Skeletal muscle cell (primary cell): ENCODE results near the gene BCAR3.
"Not testable (repeated sequence)": the region's sequence is repeated elsewhere in the genome, so short reads cannot be mapped to it uniquely, and the experiment has no call there.

Experiments used
- DNase-seq: peaks from one replicate; pipeline ENCODE4 v3.0.0-alpha.2; 2010; ENCODE audit warnings: low read depth
- H3K4me3 ChIP-seq: 2 replicates; pipeline ENCODE4 v1.5.1; 2011; ENCODE audit warnings: low read depth, mild to moderate bottlenecking, control low read depth, low read length, moderate library complexity

BCAR3 gene

DNA sequence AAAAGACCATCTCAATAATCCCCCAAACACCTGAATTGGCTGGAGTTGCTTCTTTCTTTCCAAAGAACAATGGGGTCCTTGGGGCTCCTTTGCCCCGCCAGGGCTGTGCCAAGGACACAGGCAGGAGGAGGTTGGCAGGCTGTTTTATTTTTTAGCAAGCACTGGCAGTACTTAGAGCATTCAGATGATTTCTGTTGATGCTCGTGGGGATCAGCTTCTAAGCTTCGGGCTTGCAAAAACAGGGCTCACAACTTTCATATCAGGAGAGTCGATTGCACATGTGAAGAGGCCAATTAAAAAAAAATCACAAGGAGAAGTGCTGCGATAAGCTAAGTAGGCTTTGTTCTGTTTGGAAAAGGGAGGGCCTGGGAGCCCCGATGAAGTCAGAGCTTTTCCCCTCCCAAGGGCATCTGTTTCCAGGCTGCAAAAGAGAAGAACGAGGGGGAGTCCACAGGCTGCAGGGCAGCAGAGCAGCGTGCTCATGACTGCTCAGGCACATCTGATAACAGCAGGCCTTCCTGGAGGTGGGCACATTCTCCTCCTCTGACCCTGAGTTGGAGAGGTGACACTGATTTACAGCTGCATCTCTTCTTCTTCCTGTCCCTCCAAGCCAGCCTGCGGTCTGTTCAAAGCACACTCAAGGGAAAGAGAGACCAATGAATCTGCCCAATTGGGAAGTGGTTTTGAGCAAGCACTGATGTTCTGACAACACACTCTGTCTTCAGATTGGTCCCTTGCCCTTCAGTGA lies 27.3 kb upstream of the BCAR3 start:
- DNase-seq, result no peak

DNA sequence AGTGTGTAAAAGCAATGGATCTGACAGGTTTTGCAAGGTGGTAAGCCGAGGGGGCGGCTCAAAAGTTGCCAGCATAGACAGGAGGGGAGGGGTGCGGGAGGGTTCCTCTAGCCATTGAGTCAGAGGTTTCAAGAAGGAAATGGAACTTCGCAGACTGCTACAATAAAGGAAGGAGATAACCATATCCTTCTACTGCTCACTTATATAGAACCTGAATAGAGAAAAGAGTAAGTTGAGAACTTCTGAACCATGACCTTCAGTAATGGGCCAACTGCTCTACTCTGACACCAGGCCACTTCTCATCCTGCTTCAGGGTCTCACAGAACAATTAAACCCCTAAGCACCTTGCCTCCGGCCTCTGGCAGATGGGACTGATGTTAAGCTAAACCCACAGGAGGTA lies 26.3 kb upstream of the BCAR3 start:
- no peak for DNase-seq
- no peak overlapping the region for H3K4me3 ChIP-seq

More for the DNA sequence above, 27.3 kb upstream of the BCAR3 start:
- no peak overlapping the region for H3K4me3 ChIP-seq

DNA sequence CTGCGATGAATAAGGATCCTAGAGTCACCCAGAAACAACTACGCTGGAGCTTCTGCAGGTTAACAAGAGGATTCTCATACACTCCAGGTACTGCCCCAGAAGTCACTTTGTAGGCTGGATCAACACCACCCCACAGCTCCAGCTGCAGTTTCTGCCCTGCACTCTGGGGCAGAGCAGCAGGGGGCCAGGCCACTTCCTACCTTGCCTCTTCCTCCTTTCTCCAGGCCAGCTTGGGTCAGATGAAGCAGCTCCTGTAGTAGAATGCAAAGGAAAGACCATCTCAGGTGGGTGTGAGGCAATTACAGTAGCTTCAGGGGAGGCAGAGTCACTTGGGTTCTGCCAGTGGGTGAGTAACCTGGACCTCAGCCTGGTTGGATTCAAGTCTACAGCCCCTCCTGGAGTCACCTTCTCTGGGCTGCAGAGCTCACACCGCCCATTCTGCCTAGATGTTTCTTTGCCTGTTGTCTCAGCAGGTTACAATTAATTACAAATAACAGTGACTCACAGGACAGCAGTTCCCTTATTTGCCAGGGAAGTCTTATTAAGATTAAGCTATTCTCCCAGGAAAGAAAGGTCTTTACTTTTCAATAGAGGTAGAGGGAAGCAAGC lies 24.4 kb upstream of the BCAR3 start:
- no peak overlapping the region for H3K4me3 ChIP-seq
- no peak for DNase-seq

DNA sequence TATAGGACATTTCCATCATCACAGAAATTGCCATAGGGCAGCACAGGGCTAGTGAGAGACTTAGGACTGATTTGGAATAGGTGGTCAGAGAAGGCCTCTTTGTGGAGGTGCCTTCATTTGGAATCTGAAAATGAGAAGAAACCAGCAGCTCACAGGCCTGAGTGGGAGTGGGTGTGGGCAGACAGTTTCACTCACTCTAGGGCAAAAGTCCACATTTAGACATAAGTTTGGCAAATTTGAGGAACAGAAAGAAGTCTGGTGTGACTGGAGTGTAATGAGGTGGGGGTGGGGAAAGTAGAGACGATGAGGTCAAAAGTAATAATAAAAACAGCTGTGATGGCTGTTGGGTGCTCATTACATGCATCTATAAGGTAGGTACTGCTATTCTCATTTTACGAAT lies 22.4 kb upstream of the BCAR3 start:
- H3K4me3 ChIP-seq, result no peak overlapping the region
- no peak for DNase-seq

DNA sequence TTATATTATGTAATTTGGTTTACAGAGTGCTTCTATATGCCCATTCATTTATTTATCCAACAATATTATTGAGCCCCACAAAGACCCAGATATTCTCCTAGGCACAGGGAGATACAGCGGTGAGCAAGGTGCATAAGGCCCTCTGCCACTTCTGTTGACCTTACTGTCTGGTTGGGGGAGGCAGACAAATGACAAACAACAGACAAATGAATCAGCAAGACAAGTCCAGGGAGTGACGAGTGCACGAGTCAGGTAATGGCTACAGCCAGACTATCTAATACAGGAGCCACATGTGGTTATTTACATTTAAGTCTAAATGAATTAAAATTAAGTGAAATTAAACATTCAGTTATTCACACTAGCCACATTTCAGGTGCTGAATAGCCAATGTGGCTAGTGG lies 22.0 kb upstream of the BCAR3 start:
- no peak for DNase-seq
- no peak overlapping the region for H3K4me3 ChIP-seq

DNA sequence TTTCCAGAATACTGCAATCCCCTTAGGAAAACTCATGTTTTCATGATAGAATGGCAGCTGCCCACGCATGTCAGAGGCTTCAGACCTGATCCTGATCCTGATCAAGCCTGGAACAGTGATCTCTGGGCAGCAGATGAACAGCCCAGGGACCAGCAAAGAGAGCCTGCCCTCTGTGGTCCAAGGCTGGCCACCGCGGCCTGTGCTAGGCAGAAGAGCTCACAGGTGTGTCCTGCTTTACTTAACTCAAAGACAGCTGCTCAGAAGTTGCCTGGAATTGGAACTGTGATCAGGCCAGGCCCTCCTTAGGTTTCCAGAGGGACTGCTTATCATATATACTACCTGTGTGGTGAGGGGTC lies 21.2 kb upstream of the BCAR3 start:
- no peak overlapping the region for H3K4me3 ChIP-seq
- no peak for DNase-seq

DNA sequence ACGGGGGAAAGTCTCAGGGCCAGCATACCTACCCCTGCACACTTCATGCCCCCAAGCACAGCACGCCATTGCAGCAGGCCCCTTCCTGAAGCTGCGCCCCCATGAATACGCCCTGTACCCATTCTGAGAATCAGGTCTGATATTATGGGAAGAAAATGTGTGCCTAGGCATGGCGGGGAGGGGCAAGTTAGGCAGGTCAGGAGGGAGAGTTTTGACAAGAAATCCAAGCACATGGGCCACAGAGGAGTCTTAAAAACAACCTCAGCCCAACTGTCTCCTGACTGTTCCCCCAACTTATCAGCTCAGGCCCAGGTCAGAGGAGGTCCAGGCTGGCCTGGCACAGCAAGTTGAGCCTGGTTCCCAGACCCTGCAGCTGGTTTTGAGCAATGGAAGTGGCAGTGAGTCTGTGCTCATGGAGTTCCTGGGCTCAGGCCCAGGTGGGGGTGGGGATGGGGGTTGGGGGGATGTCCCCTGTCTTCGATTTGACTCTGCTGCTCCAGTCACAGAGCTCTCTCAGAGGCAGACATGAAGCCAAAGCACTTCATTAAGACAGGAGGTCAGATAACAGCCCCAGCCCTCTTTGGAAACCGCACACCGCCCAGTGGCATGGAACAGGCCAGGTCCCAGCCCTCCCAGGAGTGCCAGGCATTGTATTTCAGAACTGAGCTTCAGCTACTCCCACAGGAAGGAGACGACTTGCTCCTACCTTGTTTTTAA lies 20.6 kb upstream of the BCAR3 start:
- no peak overlapping the region for H3K4me3 ChIP-seq
- no peak for DNase-seq

DNA sequence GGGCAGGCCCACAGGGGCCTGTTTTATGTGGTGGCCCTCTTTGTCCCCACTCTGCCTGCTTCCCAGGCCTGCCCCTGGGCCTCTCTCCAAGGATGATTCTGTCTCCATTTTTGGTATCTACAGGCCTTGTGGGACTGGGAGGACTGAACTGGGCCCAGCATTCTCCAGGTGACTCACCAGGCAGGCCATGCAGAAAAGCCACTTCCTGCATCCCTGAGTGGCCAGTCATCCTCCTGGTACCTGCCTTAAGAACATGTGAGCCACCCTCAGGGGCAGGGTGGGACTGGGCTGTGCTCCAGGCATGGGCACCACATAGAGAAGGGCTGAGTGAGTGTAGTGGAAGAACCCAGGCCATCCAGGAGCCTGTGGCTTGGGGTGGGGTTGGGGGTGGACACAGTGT lies 20.0 kb upstream of the BCAR3 start:
- DNase-seq, result peak; percentile 96
- no peak overlapping the region for H3K4me3 ChIP-seq

DNA sequence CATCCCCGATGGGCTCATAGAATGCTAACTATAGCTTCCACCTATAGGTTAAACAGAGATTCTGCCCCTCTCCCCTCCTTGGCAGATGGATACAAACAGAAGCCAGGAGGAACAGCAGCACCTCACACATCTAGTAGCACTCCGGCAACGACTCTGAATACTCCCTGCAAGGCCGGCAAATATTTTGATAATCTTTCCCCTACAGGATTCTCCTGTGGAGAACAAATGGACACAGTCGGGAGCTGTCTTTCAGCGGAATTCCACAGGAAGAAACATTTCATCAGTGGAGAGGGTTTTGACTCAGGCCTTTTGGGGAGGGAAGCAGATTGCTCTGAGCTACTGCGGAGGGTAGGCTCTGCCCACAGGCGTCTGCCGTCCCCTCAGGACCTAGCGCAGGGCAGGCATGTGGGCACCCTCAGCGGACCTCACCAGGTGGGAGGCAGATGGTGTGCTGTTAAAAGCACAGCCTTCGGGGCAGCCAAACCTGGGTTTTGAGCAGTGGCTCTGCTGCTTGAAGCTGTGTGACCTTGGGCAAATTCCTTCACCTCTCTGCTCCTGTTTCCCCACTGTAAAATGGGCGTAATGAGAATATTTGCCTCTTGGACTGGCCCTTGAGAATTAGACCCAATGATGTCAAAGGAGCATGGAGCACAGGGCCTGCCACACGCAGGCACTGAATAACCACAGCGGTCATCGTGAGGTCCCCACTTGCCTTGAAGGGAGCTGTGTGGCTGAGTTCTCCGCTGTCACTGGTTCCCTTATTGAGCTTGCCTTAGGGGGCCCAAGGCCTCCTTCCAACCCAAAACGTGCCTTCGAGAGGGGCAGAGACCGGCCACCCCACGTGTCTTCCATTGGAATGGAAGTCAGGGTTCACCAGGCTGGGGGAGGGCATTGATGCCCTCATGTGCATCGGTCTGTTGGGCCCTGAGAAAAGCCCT lies 19.2 kb upstream of the BCAR3 start:
- H3K4me3 ChIP-seq, result no peak overlapping the region
- no peak for DNase-seq

DNA sequence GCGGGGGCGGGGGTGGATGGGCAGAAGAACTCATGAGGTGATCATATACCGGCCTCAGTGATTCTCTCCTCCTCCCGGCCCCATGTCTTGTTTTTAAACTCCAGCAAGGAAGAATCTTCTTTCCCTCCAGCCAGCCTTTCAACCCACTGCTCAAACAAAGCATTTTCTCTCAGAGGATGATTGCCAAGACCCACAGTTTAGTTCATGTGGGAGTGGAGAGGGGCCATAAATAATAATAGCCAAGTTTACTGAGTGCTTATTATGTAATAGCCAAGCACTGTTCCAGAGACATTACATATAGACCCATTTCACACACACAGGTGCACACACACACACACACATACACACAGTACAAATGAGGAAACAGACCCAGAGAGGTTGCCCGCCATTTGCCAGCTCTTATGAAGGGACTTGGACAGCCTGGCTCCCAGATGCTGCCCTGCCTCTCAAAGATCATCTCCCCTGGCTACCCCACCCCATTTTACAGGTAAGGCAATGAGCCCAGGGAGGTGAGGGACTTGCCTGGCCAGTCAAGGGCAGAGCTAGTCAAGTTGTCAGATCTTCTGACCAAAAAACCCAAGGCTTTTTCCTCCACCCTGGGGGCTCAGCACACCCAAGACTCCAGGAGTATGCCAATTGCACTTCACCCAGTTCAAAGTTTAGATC lies 18.0 kb upstream of the BCAR3 start:
- DNase-seq, result no peak
- no peak overlapping the region for H3K4me3 ChIP-seq

DNA sequence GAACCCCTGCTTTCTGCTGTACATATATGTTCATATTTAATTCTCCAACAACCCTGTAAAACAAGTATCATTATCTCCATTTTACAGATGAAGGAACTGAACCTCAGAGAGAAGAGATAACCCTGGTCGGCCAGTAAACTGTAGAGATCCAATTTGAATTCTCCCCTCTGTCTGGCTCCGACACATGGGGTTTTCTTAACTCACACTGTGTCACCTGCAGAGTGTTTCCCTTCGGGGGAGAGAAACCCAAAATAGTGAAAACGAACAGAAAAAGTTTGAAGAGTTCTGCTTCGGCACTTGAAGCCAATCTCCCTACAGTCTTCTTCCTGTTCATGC lies 17.4 kb upstream of the BCAR3 start:
- no peak overlapping the region for H3K4me3 ChIP-seq
- no peak for DNase-seq

DNA sequence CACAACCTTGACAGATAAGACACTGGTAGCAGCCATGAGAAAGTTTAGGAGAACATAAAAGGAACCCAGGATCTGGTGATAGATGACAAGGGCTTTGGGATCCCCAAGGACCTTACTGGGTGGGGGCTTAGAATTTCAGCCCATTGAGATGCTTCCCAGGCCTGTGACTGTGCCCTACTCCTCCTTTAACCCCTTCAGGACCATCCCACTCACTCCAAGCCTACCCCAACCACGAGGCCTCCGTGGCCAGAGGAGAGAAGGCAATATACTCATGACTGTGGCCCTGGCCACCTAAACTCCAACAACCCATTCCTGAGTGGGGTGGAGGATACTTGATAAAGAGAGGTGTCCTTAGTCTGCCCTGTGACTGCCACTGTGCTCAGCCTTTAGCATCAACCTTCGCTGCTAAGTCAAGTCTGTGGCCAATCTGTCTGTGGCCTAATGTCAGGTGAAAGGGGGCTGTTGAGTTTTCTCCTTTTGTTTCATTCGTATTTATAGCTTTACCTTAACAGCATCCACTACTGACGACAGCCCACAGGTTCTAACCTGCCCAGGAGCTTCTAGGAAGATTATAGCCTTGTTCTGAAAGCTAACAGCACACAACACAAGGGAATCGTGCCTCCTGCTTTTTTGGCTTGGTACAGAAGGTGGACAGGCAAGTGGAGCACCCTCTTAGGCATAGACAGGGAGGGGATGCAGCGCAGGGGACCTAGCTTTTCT lies 16.9 kb upstream of the BCAR3 start:
- H3K4me3 ChIP-seq, result no peak overlapping the region
- DNase-seq, result no peak

DNA sequence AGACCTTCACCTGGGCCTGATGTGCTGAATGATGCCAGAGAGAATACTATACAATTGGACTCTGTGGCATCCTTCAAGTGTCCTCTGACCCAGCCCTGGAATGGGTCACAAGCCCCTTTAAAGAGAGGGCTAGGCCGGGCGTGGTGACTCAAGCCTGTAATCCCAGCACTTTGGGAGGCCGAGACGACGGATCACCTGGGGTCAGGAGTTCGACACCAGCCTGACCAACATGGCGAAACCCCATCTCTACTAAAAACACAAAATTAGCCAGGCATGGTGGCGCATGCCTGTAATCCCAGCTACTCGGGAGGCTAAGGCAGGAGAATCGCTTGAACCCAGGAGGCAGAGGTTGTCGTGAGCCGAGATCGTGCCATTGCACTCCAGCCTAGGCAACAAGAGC lies 15.9 kb upstream of the BCAR3 start:
- not testable (repeated sequence) for DNase-seq, H3K4me3 ChIP-seq

DNA sequence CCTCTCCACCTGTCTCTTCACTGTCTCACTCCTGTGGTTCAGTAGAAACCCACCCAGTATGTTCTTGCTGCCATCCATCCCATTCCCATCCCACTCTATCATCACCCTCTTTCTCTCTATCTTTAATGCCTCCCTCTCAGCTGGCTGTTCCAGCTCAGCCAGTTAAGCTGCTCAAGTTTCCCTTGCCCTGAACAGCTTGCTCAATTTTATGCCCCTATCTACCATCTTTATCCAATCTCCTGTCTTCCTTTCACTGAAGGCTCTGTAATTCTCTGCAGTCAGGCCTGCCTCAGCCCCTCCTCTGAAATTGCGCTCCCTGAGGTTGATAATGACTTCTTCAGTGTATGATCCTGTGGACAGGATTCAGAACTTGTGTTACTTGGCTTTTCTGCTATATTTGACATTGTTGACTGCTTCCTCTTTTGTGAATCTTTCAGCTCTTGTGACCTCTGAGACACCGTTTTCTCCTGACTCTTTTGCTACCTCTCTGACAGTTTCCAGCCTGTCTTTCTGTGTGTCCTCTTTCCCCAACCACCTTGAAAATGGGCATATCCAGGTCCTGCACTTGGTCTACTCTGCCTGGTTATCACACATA lies 13.9 kb upstream of the BCAR3 start:
- no peak for DNase-seq
- no peak overlapping the region for H3K4me3 ChIP-seq

DNA sequence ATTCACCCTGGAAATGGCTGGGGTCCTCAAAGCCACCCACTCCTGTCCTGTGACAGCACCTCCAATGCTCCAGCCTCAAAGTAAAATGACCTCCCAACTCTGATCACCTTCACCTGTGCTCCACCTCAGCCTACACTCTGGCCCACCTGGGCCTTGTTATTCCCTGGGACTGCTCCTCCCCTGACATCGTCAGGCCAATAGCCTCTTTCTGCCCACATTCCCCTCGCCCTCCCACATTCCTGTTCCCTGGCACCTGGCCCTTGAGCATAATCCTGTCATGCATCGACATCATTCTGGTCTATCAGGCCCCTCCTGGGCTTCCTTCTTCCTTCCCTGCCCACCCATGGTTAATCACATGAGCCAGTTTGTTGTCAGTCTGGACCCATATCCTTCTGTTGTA lies 13.2 kb upstream of the BCAR3 start:
- no peak for DNase-seq
- no peak overlapping the region for H3K4me3 ChIP-seq

DNA sequence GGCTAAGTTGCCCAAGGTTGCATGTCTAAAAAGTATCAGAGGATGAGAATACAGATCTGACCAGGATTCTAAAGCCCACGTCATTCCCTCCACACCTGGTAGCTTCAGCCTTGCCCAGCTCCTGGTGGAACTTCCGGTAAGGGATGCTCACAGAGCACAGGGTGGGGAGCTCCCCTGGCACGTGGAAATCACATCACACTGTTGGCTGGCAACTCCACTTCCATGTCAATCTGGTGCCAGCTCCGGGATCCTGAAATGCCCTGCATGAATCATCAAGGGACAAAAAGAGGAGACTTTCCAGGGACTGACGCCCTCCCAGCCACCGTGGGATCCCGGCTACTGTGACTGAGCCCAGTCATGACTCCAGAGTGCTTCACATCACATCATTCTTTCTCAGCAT lies 12.4 kb upstream of the BCAR3 start:
- DNase-seq, result no peak
- H3K4me3 ChIP-seq, result no peak overlapping the region

DNA sequence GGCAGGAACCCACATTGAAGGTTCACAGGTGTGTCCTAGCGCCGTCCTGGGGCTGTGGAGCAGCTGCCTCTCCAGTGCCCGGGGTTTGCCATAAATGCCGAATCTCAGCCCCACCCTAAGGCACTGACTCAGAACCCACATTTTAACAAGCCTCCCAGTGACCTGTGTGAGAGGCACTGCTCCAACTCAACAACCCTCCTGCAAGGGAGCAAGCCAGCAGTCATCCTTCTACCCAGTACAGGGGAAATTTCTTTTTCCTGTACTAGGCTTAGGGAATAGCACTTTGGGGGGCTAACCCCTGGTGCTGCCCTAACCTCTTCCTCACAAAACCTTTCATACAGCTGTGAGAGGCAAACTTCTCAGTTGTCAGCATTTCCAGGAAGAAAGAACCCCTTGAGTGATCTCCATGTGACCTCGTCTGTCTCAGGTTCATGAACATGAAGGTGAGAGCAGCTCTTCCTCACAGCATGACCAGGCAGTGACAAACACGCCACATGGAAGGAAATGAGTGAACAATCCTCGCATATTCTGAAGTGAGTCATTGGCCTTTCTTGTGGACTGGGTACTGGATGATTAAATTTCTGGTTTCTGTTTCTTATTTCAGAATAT lies 11.4 kb upstream of the BCAR3 start:
- DNase-seq, result no peak
- H3K4me3 ChIP-seq, result no peak overlapping the region

DNA sequence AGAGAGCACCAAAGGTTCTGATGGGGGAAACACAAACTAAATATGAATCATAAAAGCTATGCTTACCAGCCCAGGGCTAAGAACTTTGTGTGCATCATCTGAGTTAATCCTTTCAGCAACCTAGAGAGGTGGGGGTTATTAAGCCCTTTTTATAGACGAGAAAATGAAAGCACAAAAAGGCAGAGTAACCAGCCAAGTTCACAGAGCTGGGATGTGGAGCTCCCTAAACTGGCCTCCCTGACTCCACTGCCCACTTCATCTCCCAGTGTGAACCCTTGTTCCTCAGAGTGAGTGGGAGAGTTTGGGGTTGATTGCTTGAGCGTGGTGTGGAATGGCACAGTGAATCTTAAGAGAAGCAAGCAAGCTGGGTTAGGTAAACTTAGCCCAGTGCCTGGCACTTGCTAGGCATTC lies 10.8 kb upstream of the BCAR3 start:
- no peak for DNase-seq
- no peak overlapping the region for H3K4me3 ChIP-seq
